NCI-H82 treated with DMSO at 0.1 percent for 48 hours (cell line): ENCODE data around the gene CCR7.
"Not testable (repeated sequence)": the region's sequence is repeated elsewhere in the genome, so short reads cannot be mapped to it uniquely, and the experiment has no call there.

Experiments
- DNase-seq: peaks from one replicate; lab custom pipeline; 2025; ENCODE audit not compliant: unreplicated experiment; lab: John Stamatoyannopoulos, UW

CCR7 gene

DNA sequence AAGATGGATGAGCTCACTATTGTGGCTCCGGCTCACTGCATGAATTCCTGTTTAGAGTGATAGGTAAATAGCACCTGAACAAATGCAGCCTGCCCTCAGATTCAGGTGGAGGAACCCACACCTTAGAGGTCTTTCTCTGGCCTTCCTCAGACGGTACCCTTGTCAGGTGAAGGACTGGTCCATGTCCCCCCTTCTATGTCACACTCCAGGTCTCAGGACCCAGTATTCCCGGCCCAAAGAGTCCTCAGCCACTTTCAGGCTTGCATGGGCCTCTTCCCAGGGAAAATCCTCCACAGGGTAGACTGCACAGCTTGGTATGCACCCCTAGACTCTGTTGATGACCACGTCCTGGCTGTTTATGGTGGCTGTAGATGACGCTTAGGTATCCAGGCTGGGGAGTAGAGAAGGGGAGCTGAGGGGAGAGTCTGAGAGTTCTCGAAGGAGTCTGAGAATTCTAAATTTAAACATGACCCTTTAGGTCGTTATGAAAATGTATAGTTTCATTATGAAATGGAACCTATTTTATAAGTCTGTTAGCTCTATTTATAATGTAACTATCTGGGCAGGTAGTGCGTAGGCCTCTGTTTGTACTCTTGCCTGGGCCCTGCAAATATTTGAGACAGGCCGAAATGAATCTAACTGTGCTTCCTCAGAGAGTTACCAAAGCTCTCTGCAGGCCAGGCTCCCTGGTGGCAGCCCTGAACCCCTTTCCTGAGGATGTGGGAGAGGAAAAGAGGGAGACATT lies 32.5 kb upstream of the CCR7 start:
- DNase-seq = no peak

GRCh38 chr17:40597156-40597555 lies 31.9 kb upstream of the CCR7 start:
- DNase-seq = no peak

DNA sequence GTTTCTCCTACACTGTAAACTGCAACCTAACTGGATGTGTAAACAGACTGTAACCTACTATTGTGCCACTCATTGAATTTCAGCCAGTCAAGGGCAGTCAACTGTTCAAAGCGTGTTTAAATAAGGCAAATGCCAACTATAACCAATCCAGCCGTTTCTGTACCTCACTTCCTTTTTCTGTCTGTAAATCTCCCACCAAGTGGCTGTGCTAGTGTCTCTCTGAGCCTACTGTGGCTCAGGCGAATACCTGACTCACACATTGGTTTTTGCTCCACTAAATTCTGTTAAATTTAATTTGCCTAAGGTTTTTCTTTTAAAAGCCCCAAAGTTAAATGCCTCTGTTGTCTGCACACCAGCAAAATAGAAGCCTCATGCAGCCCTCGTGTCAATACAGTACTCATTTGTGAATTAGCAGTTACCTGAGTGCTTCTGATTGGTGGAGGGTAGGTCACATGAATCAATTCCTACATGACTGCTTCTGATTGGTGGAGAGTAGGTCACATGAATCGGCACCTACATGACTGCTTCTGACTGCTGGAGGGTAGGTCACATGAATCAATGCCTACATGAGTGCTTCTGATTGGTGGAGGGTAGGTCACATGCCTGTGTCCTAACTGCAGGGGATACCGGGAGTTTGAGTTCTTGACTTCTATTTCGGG lies 31.1 kb upstream of the CCR7 start:
- DNase-seq = peak; percentile 67

GRCh38 chr17:40590742-40591141 lies 25.5 kb upstream of the CCR7 start:
- no peak for DNase-seq

DNA sequence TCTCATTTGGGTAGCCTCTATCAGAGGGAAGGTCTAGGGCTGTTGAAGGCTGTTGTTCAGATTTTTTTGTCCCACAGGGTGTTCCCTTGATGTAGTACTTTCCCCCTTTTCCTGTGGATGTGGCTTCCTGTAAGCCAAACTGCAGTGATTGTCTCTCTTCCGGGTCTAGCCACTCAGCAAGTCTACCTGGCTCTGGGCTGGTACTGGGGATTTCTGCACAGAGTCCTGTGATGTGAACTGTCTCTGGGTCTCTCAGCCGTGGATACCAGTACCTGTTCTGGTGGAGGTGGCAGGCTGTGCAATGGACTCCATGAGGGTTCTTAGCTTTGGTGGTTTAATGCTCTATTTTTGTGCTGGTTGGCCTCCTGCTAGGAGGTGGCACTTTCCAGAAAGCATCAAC lies 23.3 kb upstream of the CCR7 start:
- DNase-seq = no peak

GRCh38 chr17:40586264-40586663 lies 21.0 kb upstream of the CCR7 start:
- not testable (repeated sequence) for DNase-seq

DNA sequence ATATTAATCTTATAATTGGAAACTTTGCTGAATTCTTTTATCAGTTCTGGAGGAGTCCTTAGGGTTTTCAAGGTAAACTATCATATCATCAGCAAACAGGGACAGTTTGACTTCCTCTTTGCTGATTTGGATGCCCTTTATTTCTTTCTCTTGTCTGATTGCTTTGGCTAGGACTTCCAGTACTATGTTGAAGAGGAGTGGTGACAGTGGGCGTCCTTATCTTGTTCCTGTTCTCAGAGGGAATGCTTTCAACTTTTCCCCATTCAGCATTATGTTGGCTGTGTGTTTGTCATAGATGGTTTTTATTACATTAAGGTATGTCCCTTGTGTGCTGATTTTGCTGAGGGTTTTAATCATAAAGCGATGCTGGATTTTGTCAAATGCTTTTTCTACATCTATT lies 19.7 kb upstream of the CCR7 start:
- not testable (repeated sequence) for DNase-seq

- no peak for DNase-seq
These were observed 17.1 kb upstream of the CCR7 start for GRCh38 chr17:40582328-40582901.

DNA sequence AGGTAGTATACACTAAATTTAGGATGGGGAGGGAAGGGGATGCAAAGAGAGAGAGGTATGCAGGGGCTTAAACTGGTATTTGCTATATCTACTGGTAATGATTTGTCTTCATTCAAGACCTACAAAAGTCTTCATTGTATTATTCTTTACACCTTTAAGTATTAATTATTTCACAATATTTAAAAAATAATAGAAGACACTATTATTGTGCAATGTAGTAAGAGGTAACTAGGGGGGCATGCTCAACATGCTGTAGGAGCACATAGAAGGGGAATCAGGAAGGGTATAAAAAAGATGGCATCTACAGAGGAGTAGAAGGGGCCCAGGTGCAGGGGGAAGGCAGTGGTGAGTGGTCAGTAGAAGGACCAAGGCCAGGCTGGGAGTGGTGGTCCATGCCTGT lies 14.9 kb upstream of the CCR7 start:
- DNase-seq = no peak

DNA sequence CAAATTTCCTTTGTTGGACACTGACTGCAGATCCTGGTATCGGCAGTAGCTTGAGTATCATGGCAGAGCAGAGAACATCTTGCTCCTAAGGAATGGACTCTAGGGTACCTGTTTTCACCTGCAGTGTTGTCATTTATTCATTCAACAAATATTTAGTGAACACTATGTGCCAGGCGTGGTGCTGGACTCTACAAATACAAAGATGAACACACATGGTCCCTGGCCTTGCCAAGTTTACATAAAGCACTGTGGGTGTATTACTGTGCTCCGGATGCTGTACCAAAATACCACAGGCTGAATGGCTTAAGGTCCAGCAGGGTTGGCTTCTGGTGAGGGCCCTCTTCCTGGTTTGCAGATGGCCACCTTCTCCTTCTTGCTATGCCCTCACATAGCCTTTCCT lies 14.2 kb upstream of the CCR7 start:
- no peak for DNase-seq

- no peak for DNase-seq
These were observed 12.4 kb upstream of the CCR7 start for GRCh38 chr17:40577611-40578065.

DNA sequence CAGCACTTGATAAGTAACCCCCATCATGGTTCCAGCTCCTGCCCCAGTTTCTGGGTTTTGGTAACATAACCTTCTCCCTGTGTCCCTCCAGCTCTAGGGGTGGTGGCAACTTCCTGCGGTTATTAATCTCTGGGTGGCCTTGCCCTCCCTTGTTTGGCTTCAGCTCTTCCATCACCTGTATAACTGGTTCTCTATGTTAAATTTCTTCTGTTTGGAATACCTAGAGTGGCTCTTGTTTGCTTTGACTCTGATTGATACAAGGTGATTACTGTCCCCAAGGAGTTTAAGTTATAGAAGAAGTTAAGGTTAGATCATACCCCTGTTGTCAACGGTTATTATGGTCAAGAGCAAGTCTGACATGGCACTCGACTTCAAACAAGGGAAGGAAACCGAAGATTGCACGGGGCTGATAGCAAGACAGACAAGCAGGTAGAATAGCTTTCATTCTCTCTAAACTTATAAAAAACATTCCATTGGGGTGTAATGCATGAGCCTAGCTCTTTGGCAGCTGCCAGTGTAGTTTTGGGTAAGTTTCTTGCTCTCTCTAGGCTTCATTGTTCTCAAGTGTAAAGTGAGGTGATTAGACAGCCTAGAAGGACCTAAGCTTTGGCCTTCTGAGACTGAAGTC lies 11.0 kb upstream of the CCR7 start:
- DNase-seq = no peak

- no peak for DNase-seq
These were observed 9.0 kb upstream of the CCR7 start for GRCh38 chr17:40574292-40574691.

DNA sequence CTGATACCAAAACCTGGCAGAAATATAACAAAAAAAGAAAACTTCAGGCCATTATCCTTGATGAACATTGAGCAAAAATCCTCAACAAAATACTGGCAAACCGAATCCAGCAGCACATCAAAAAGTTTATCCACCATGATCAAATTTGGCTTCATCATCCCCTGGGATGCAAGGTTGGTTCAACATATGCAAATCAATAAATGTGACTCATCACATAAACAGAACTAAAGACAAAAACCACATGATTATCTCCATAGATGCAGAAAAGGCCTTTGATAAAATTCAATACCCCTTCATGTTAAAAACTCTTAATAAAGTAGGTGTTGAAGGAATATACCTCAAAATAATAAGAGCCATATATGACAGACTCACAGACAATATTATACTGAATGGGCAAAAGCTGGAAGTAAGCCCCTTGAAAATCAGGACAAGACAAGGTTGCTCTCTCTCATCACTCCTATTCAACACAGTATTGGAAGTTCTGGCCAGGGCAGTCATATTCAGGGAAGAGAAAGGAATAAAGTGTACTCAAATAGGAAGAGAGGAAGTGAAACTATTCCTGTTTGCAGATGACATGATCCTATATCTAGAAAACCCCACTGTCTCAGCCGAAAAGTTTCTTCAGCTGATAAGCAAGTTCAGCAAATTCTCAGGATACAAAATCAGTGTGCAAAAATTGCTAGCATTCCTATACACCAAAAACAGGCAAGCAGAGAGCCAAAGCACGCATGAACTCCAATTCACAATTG lies 7.1 kb upstream of the CCR7 start:
- not testable (repeated sequence) for DNase-seq

DNA sequence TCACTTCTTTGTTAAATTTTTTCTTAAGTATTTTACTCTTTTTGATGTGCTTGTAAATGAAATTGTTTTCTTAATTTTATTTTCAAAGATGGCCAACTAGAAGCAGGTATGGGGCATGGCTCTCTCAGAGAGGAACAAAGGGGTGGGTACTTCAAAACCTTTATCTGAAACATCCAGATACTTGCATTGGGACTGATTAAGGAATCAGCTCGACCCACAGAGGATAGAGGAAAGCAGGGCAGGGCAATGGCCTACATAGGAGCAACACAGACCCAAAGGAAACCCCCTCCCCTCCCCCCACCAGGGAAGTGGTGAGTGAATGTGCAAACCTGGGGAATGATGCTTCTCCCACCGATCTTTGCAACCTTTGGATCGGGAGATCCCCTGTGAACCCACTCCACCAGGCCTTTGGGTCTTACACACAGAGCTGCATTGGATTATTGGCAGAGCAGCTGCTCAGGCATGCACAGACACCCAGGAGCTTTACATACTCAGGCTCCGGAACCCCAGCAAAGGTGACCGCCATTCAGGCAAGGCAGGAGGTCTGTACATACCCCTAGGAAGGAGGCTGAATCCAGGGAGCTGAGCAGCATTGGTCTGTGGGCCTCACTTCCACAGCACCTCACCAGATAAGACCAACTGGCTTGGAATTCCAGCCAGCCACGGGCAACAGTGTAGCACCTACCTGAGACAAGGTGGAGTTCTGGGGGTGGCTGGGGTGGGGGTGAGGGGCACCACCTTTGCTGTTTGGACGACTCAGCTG lies 3.0 kb upstream of the CCR7 start:
- no peak for DNase-seq

- DNase-seq = no peak
These were observed 2.1 kb upstream of the CCR7 start for GRCh38 chr17:40567377-40567776.

DNA sequence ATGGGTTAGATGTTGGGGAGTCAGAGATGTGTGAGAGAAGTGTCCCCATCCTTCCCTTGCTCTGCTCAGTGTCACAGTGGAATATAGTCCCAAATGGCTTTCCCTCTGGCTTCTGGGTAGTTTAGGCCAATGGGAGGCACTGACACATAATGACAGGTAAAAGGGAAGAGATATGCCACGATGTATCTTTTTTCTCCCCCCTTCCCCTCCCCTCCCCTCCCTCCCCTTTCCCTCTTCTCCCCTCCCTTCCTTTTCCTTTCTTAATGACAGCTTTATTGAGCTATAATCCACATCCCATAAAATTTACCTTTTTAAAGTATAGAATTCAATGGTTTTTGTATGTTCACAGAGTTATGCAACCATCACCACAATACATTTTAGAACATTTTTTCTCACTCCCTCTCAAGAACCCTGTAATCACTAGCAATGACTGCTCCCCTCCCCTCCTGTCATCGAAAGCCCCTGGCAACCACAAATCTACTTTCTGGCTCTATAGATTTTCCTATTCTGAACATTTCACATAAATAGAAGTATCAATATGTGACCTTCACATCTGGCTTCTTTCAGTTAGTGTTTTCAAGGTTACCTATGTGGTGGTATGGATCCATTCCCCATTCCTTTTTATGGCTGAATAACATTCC lies 617 bp upstream of the CCR7 start:
- no peak for DNase-seq

DNA sequence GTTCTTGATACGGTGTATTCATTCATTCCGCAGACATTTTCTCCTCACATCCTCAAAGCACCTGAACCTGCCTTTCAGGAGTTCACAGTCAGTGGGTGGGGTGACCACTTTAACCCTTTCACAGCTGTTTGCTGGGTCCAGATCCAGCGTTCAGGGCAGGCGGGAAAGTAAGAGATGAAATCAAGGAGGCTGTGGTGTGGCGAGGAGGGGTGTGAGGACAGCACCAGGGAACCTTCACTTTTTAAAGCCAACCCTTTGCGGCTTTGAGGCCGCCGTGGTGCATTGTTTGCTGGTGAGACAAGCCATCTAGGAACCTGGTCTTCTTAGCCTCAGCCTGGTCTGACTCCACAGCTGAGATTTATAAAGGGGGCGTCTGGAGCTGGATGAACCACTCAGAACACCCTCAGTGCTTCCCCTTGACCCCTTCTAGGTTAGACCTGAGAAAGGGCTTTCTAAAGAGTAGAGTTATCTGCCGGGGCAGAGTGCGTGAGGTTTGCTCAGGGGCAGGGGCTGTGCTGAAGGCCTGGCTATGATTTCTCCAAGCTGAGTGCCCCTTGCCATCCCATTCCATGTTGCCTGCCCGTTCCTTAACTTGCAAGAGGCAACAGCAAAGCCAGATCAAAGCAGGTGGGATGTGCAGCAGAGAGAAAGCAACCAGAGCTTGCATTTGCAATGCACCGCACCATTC lies 933 bp downstream of the CCR7 start:
- DNase-seq = no peak
